Body of pancreas (tissue), 4 donors: ENCODE data around the gene SMURF2. TPM values are rescaled to one million over a fixed set of nuclear protein-coding genes. Genes with fewer than 3 reads are reported as not detected.

Experiments used
- ATAC-seq: fragments of 150-250 bp; one replicate; pipeline ENCODE4 v1.9.1; 2016
- DNase-seq, 4 donors: peaks; one replicate each; pipeline ENCODE4 v3.0.0-alpha.2; 2019
- H3K27ac ChIP-seq, 4 donors: fragments of 200-600 bp; sonication (generic); 1 replicate in 3 of 4; 2 replicates in 1 of 4; pipeline versions ENCODE4 v1.5.1 to v1.6.1; 2016 to 2019; ENCODE audit warnings: mild to moderate bottlenecking in 1 of 4, mixed read lengths in 1 of 4, moderate library complexity in 1 of 4
- H3K27me3 ChIP-seq, 2 donors: fragments of 200-600 bp; sonication (generic); one replicate each; pipeline ENCODE4 v1.6.0; 2016; ENCODE audit warnings: mild to moderate bottlenecking in 1 of 2
- H3K36me3 ChIP-seq, 2 donors: fragments of 200-600 bp; sonication (generic); replicated peaks in 1 of 2; 2 replicates each; pipeline ENCODE4 v1.5.1; 2016; ENCODE audit warnings: low read depth in 2 of 2; ENCODE audit not compliant: insufficient read depth in 1 of 2
- H3K4me1 ChIP-seq: fragments of 200-600 bp; sonication (generic); one replicate; pipeline ENCODE4 v1.6.0; 2016
- H3K4me3 ChIP-seq, 2 donors: fragments of 200-600 bp; sonication (generic); 1 replicate in 1 of 2; 2 replicates in 1 of 2; pipeline ENCODE4 v1.5.1; 2016 to 2019
- H3K9me3 ChIP-seq, 3 donors: fragments of 200-600 bp; sonication (generic); 1 replicate in 2 of 3; 2 replicates in 1 of 3; pipeline ENCODE4 v1.5.1; 2016
- CTCF ChIP-seq, 7 experiments: fragments of 450-650 bp in 4 of 7; fragments of 200-600 bp in 3 of 7; sonication (generic) in 3 of 7; IDR thresholded peaks; one replicate each; pipeline ENCODE4 v1.5.1; 2016 to 2019; ENCODE audit warnings: antibody characterized with exemption in 7 of 7
- POLR2A ChIP-seq, 3 donors: fragments of 450-650 bp; IDR thresholded peaks; one replicate each; pipeline ENCODE4 v1.6.1; 2016; ENCODE audit warnings: antibody characterized with exemption in 3 of 3, mild to moderate bottlenecking in 2 of 3
- WGBS, 2 donors: methylation state at CpG; one replicate each; pipeline ENCODE4 v1.1.5; 2017; 5-methylcytosine and 5-hydroxymethylcytosine counted together
- intact Hi-C: fragments of 100-400 bp; cut with DNase I; formaldehyde crosslinking; loops from one replicate; pipeline ENCODE4 v1.15.1; 2023
- total RNA-seq, 2 donors: library from RNA; depleted of rRNA; stranded (reverse); fragments of >200 nt; gene quantifications; one replicate each; pipeline ENCODE4 v1.1.0, GENCODE V29; 2016

SMURF2 gene
- total RNA-seq, 2 donors from 2014 or later = 10.6 to 15.5 TPM

GRCh38 chr17:64688481-64688880, 26.4 kb upstream of the SMURF2 start:
- no peak for ATAC-seq
- H3K36me3 ChIP-seq = no peaks in the 10 kb centered on the region
- intact Hi-C loops = no loop called here
- WGBS, 2 donors = 96 to 98% methylated on average over 4 to 5 of the region's 5 CpGs
- H3K4me3 ChIP-seq = no peak overlapping the region
- no peak for DNase-seq
- no peak overlapping the region for H3K27ac ChIP-seq
- TF ChIP-seq POLR2A (IDR thresholded peaks at IDR 0.05) (no peak), CTCF (IDR thresholded peaks at IDR 0.05) (no peak)
- H3K9me3 ChIP-seq = no peaks in the 10 kb centered on the region
- no peaks in the 10 kb centered on the region for H3K27me3 ChIP-seq
- no peaks in the 10 kb centered on the region for H3K4me1 ChIP-seq

GRCh38 chr17:64687961-64688360, 25.9 kb upstream of the SMURF2 start:
- WGBS, 2 donors = 85 to 91% methylated on average over 4 to 5 of the region's 5 CpGs

GRCh38 chr17:64687376-64687775, 25.3 kb upstream of the SMURF2 start:
- H3K4me3 ChIP-seq = no peak overlapping the region
- TF ChIP-seq POLR2A (IDR thresholded peaks at IDR 0.05) (no peak), CTCF (IDR thresholded peaks at IDR 0.05) (no peak)
- 64 to 89% methylated on average over 3 to 4 of the region's 4 CpGs for WGBS, 2 donors
- H3K36me3 ChIP-seq = no peaks in the 10 kb centered on the region
- H3K27ac ChIP-seq = no peak overlapping the region
- ATAC-seq = no peak
- no peak for DNase-seq
- H3K27me3 ChIP-seq = no peaks in the 10 kb centered on the region
- intact Hi-C loops = no loop called here
- H3K9me3 ChIP-seq = no peaks in the 10 kb centered on the region
- H3K4me1 ChIP-seq = no peaks in the 10 kb centered on the region

More at GRCh38 chr17:64687961-64688360, 25.9 kb upstream of the SMURF2 start:
- H3K27me3 ChIP-seq = no peaks in the 10 kb centered on the region
- no peak for DNase-seq
- ATAC-seq = no peak
- H3K4me1 ChIP-seq = no peaks in the 10 kb centered on the region
- H3K36me3 ChIP-seq = no peaks in the 10 kb centered on the region
- H3K27ac ChIP-seq = no peak overlapping the region
- TF ChIP-seq CTCF (IDR thresholded peaks at IDR 0.05) (no peak), POLR2A (IDR thresholded peaks at IDR 0.05) (no peak)
- intact Hi-C loops = no loop called here
- H3K9me3 ChIP-seq = no peaks in the 10 kb centered on the region
- no peak overlapping the region for H3K4me3 ChIP-seq

- no peak for DNase-seq
Observed at GRCh38 chr17:64686705-64687104, 24.6 kb upstream of the SMURF2 start.

More at GRCh38 chr17:64686705-64687104, 24.6 kb upstream of the SMURF2 start:
- intact Hi-C loops = no loop called here
- TF ChIP-seq CTCF (IDR thresholded peaks at IDR 0.05) = no peak
- no peak for TF ChIP-seq POLR2A (IDR thresholded peaks at IDR 0.05)
- Histone ChIP-seq H3K27ac (no peak overlapping the region), H3K4me1 (no peaks in the 10 kb centered on the region), H3K4me3 (no peak overlapping the region), H3K9me3 (no peaks in the 10 kb centered on the region), H3K36me3 (no peaks in the 10 kb centered on the region), H3K27me3 (no peaks in the 10 kb centered on the region)
- ATAC-seq = no peak
- 97 to 100% methylated on average over 2 of the region's 2 CpGs for WGBS, 2 donors
